Glutamatergic neuron (in vitro differentiated cells): ENCODE data around the gene MYOZ1. TPM values are rescaled to one million over a fixed set of nuclear protein-coding genes. Genes with fewer than 3 reads are reported as not detected.

ENCODE experiments used
- DNase-seq: peaks from one replicate; pipeline ENCODE4 v3.0.0; 2022
- H3K27ac Mint-ChIP-seq: one replicate; pipeline ENCODE4 v1.8.0; 2020; ENCODE audit warnings: mild to moderate bottlenecking, mixed read lengths, inconsistent platforms; ENCODE audit not compliant: unreplicated experiment
- H3K27me3 Mint-ChIP-seq: one replicate; pipeline ENCODE4 v1.8.0; 2020; ENCODE audit warnings: mild to moderate bottlenecking, moderate library complexity, mixed read lengths, inconsistent platforms; ENCODE audit not compliant: unreplicated experiment
- H3K36me3 Mint-ChIP-seq: one replicate; pipeline ENCODE4 v1.8.0; 2020; ENCODE audit warnings: mild to moderate bottlenecking, mixed read lengths, inconsistent platforms; ENCODE audit not compliant: unreplicated experiment
- H3K4me1 Mint-ChIP-seq: one replicate; pipeline ENCODE4 v1.8.0; 2020; ENCODE audit warnings: mild to moderate bottlenecking, low read depth, mixed read lengths, inconsistent platforms; ENCODE audit not compliant: unreplicated experiment
- H3K4me3 Mint-ChIP-seq: one replicate; pipeline ENCODE4 v1.8.0; 2020; ENCODE audit warnings: mild to moderate bottlenecking, mixed read lengths, inconsistent platforms; ENCODE audit not compliant: unreplicated experiment
- H3K9me3 Mint-ChIP-seq: one replicate; pipeline ENCODE4 v1.8.0; 2020; ENCODE audit warnings: mild to moderate bottlenecking, moderate library complexity, mixed read lengths, inconsistent platforms; ENCODE audit not compliant: unreplicated experiment
- CTCF ChIP-seq: fragments of 200-600 bp; sonication (generic); IDR thresholded peaks from one replicate; pipeline ENCODE4 v1.5.0; 2021; ENCODE audit not compliant: partially characterized antibody, unreplicated experiment
- total RNA-seq: library from RNA; stranded (reverse); fragmentation: NEBNext Ultra II Directional; extraction: Animal tissue kit (Norgen Biotek cat#: 25700); gene quantifications from one replicate; pipeline ENCODE4 v1.2.1, GENCODE V29; 2021; ENCODE audit not compliant: unreplicated experiment

Gene MYOZ1
- total RNA-seq, 1 donor from 2014 or later: 0.64 TPM

GRCh38 chr10:73650537-73651331 is 9.5 kb upstream of the MYOZ1 start:
- DNase-seq: no peak
- H3K9me3 Mint-ChIP-seq: peaks cover 8% of the 10 kb centered on the region
- H3K4me1 Mint-ChIP-seq: peaks cover 23% of the 10 kb centered on the region
- H3K4me3 Mint-ChIP-seq: no peak overlapping the region
- H3K27ac Mint-ChIP-seq: no peak overlapping the region
- peaks cover 9% of the 10 kb centered on the region for H3K27me3 Mint-ChIP-seq
- H3K36me3 Mint-ChIP-seq: no peaks in the 10 kb centered on the region
- no peak for TF ChIP-seq CTCF

- H3K27ac Mint-ChIP-seq: no peak overlapping the region
- no peak for TF ChIP-seq CTCF
- DNase-seq: no peak
- peaks cover 23% of the 10 kb centered on the region for H3K4me1 Mint-ChIP-seq
- peaks cover 8% of the 10 kb centered on the region for H3K9me3 Mint-ChIP-seq
- H3K36me3 Mint-ChIP-seq: no peaks in the 10 kb centered on the region
- peaks cover 9% of the 10 kb centered on the region for H3K27me3 Mint-ChIP-seq
- H3K4me3 Mint-ChIP-seq: no peak overlapping the region
Observed at GRCh38 chr10:73649876-73650536, 8.7 kb upstream of the MYOZ1 start.

GRCh38 chr10:73648975-73649829 is 7.9 kb upstream of the MYOZ1 start:
- peaks cover 5% of the 10 kb centered on the region for H3K27me3 Mint-ChIP-seq
- H3K27ac Mint-ChIP-seq: no peak overlapping the region
- H3K36me3 Mint-ChIP-seq: no peaks in the 10 kb centered on the region
- peaks cover 11% of the 10 kb centered on the region for H3K9me3 Mint-ChIP-seq
- peaks cover 22% of the 10 kb centered on the region for H3K4me1 Mint-ChIP-seq
- no peak for DNase-seq
- no peak for TF ChIP-seq CTCF
- H3K4me3 Mint-ChIP-seq: peak overlapping the region; percentile 84

GRCh38 chr10:73647875-73648651 is 6.8 kb upstream of the MYOZ1 start:
- Mint-ChIP-seq H3K27me3 (peaks cover 5% of the 10 kb centered on the region), H3K9me3 (peaks cover 11% of the 10 kb centered on the region), H3K4me1 (peaks cover 14% of the 10 kb centered on the region), H3K27ac (peak overlapping the region; percentile 82), H3K36me3 (no peaks in the 10 kb centered on the region), H3K4me3 (peak overlapping the region; percentile 84)
- peak; percentile 31 for DNase-seq
- TF ChIP-seq CTCF: no peak
